ENCODE data around the gene HECW1. TPM values are rescaled to one million over a fixed set of nuclear protein-coding genes. Genes with fewer than 3 reads are reported as not detected.

The HECW1 gene
- total RNA-seq, 1 experiment from 2014 or later, result 2.7 TPM

- Histone ChIP-seq H3K4me2 (peak overlapping the region; percentile 47), H3K4me3 (no peak overlapping the region), H3K79me2 (ENCODE audit: low read depth) (no peaks in the 10 kb centered on the region), H3K9me3 (ENCODE audit: insufficient read depth, low read depth) (no peaks in the 10 kb centered on the region), H3K27me3 (ENCODE audit: insufficient read depth, low read depth) (peaks cover 89% of the 10 kb centered on the region), H3K36me3 (ENCODE audit: low read depth) (no peaks in the 10 kb centered on the region), H3K27ac (no peak overlapping the region), H2AFZ (no peak overlapping the region), H3K4me1 (replicated peaks; ENCODE audit: insufficient read depth) (no peaks in the 10 kb centered on the region), H3K9me2 (ENCODE audit: insufficient read depth) (no peaks in the 10 kb centered on the region), H4K20me1 (ENCODE audit: insufficient read depth) (no peaks in the 10 kb centered on the region), H3F3A (ENCODE audit: insufficient read depth, low read depth) (no peaks in the 10 kb centered on the region)
- TF ChIP-seq EZH2 (IDR thresholded peaks at IDR 0.05; ENCODE audit: low read depth) (no peak), CTCF (conservative IDR thresholded peaks at IDR 0.05) (no peak)
- POLR2A ChIA-PET (ENCODE audit: unreplicated experiment), result interaction anchor here (0.7 kb wide), 1 partner anchor 143 kb away, joined by 4 read pairs; no protein-coding TSS in a partner anchor
- BruUV-seq (replicated peaks), result no TSS peak
- DNase-seq, result no peak
- CTCF ChIA-PET, result no interaction called here
- intact Hi-C loops (cut with micrococcal nuclease; ENCODE audit: unreplicated experiment), result no loop called here
Measured at GRCh38 chr7:43292384-43292783, 179.9 kb downstream of the HECW1 start.

GRCh38 chr7:43294080-43294630, 181.7 kb downstream of the HECW1 start:
- DNase-seq, result peak in 1 of 2 experiments; percentile 31
- Histone ChIP-seq H3K27me3 (ENCODE audit: insufficient read depth, low read depth) (peaks cover 90% of the 10 kb centered on the region), H3K9me3 (ENCODE audit: insufficient read depth, low read depth) (no peaks in the 10 kb centered on the region), H3K27ac (no peak overlapping the region), H3K4me1 (replicated peaks; ENCODE audit: insufficient read depth) (no peaks in the 10 kb centered on the region), H3K4me2 (no peak overlapping the region), H3K4me3 (no peak overlapping the region), H3K79me2 (ENCODE audit: low read depth) (no peaks in the 10 kb centered on the region), H3K36me3 (ENCODE audit: low read depth) (no peaks in the 10 kb centered on the region), H3K9me2 (ENCODE audit: insufficient read depth) (no peaks in the 10 kb centered on the region), H3F3A (ENCODE audit: insufficient read depth, low read depth) (no peaks in the 10 kb centered on the region), H4K20me1 (ENCODE audit: insufficient read depth) (no peaks in the 10 kb centered on the region), H2AFZ (no peak overlapping the region)
- BruUV-seq (replicated peaks), result no TSS peak
- ChIA-PET CTCF (no interaction called here), POLR2A (ENCODE audit: unreplicated experiment) (no interaction called here)
- intact Hi-C loops (cut with micrococcal nuclease; ENCODE audit: unreplicated experiment), result no loop called here
- no peak for TF ChIP-seq EZH2 (IDR thresholded peaks at IDR 0.05; ENCODE audit: low read depth)
- TF ChIP-seq CTCF (conservative IDR thresholded peaks at IDR 0.05), result no peak

- Histone ChIP-seq H3K9me3 (ENCODE audit: insufficient read depth, low read depth) (no peaks in the 10 kb centered on the region), H3K79me2 (ENCODE audit: low read depth) (no peaks in the 10 kb centered on the region), H3K4me3 (no peak overlapping the region), H3K27ac (no peak overlapping the region), H3K4me1 (replicated peaks; ENCODE audit: insufficient read depth) (no peaks in the 10 kb centered on the region), H2AFZ (no peak overlapping the region), H3F3A (ENCODE audit: insufficient read depth, low read depth) (no peaks in the 10 kb centered on the region), H4K20me1 (ENCODE audit: insufficient read depth) (no peaks in the 10 kb centered on the region), H3K9me2 (ENCODE audit: insufficient read depth) (no peaks in the 10 kb centered on the region), H3K27me3 (ENCODE audit: insufficient read depth, low read depth) (peaks cover 94% of the 10 kb centered on the region), H3K4me2 (no peak overlapping the region), H3K36me3 (ENCODE audit: low read depth) (no peaks in the 10 kb centered on the region)
- TF ChIP-seq CTCF (conservative IDR thresholded peaks at IDR 0.05), result no peak
- no peak for TF ChIP-seq EZH2 (IDR thresholded peaks at IDR 0.05; ENCODE audit: low read depth)
- ChIA-PET CTCF (no interaction called here), POLR2A (ENCODE audit: unreplicated experiment) (no interaction called here)
- no peak for DNase-seq
- no TSS peak for BruUV-seq (replicated peaks)
- intact Hi-C loops (cut with micrococcal nuclease; ENCODE audit: unreplicated experiment), result no loop called here
Measured at GRCh38 chr7:43295429-43295828, 183.0 kb downstream of the HECW1 start.

Measured in PC-9 (cell line).